ENCODE measurements around the gene ARL14EP.
A peak's percentile ranks its signal among the peaks of the same experiment; 100 is the strongest.

The ARL14EP gene

GRCh38 chr11:30322826-30323710 lies at the start of gene ARL14EP:
ARL14EP (plus strand) TSS chr11:30323104; CDS start chr11:30330949, 7,845 bp downstream.
- peak; percentile 77 to 90 for DNase-seq (ENCODE audit: low read depth in 2 of 2)

- DNase-seq (ENCODE audit: low read depth in 2 of 2): no peak
These were observed 45.7 kb upstream of the ARL14EP start for GRCh38 chr11:30277176-30277575.

GRCh38 chr11:30279796-30280195 lies 43.1 kb upstream of the ARL14EP start:
- no peak for DNase-seq (ENCODE audit: low read depth in 2 of 2)

- no peak for DNase-seq (ENCODE audit: low read depth in 2 of 2)
These were observed 41.2 kb upstream of the ARL14EP start for GRCh38 chr11:30281476-30282288.

GRCh38 chr11:30282289-30282631 lies 40.6 kb upstream of the ARL14EP start:
- no peak for DNase-seq (ENCODE audit: low read depth in 2 of 2)

- DNase-seq (ENCODE audit: low read depth in 2 of 2): no peak
These were observed 38.1 kb upstream of the ARL14EP start for GRCh38 chr11:30284836-30285235.

GRCh38 chr11:30285416-30286121 lies 37.3 kb upstream of the ARL14EP start:
- DNase-seq (ENCODE audit: low read depth in 2 of 2): no peak

- DNase-seq (ENCODE audit: low read depth in 2 of 2): no peak
These were observed 31.6 kb upstream of the ARL14EP start for GRCh38 chr11:30291331-30291730.

- no peak for DNase-seq (ENCODE audit: low read depth in 2 of 2)
These were observed 30.4 kb upstream of the ARL14EP start for GRCh38 chr11:30292545-30292944.

GRCh38 chr11:30295178-30295885 lies 27.6 kb upstream of the ARL14EP start:
- no peak for DNase-seq (ENCODE audit: low read depth in 2 of 2)

- DNase-seq (ENCODE audit: low read depth in 2 of 2): no peak
These were observed 18.3 kb upstream of the ARL14EP start for GRCh38 chr11:30304620-30305019.

GRCh38 chr11:30310623-30311022 lies 12.3 kb upstream of the ARL14EP start:
- no peak for DNase-seq (ENCODE audit: low read depth in 2 of 2)

GRCh38 chr11:30311189-30311588 lies 11.7 kb upstream of the ARL14EP start:
- DNase-seq (ENCODE audit: low read depth in 2 of 2): no peak

GRCh38 chr11:30312243-30312642 lies 10.7 kb upstream of the ARL14EP start:
- DNase-seq (ENCODE audit: low read depth in 2 of 2): no peak

GRCh38 chr11:30313580-30313979 lies 9.3 kb upstream of the ARL14EP start:
- no peak for DNase-seq (ENCODE audit: low read depth in 2 of 2)

- no peak for DNase-seq (ENCODE audit: low read depth in 2 of 2)
These were observed 8.3 kb upstream of the ARL14EP start for GRCh38 chr11:30314625-30315024.

GRCh38 chr11:30316237-30316636 lies 6.7 kb upstream of the ARL14EP start:
- DNase-seq (ENCODE audit: low read depth in 2 of 2): no peak

GRCh38 chr11:30317030-30317429 lies 5.9 kb upstream of the ARL14EP start:
- no peak for DNase-seq (ENCODE audit: low read depth in 2 of 2)

GRCh38 chr11:30321321-30321720 lies 1.6 kb upstream of the ARL14EP start:
- no peak for DNase-seq (ENCODE audit: low read depth in 2 of 2)

- DNase-seq (ENCODE audit: low read depth in 2 of 2): no peak
These were observed 713 bp upstream of the ARL14EP start for GRCh38 chr11:30322191-30322590.

- no peak for DNase-seq (ENCODE audit: low read depth in 2 of 2)
These were observed 3.3 kb downstream of the ARL14EP start for GRCh38 chr11:30326114-30326778.

All from stimulated activated CD4-positive, alpha-beta T cell treated with anti-CD3 and anti-CD28 coated beads, Interleukin-12 subunit alpha, Interleukin-12 subunit beta, amount 100 ng/mL, for 24 hours (primary cell).